ENCODE results near the gene EFCAB6.

GRCh38 chr22:43493297-43493696 lies 318.8 kb downstream of the EFCAB6 start:
- TF ChIP-seq CTCF (IDR thresholded peaks at IDR 0.05): no peak
- no peak for TF ChIP-seq ZNF396 (CRISPR knock-in tag; IDR thresholded peaks at IDR 0.05; ENCODE audit: borderline replicate concordance)
- no peak for TF ChIP-seq ATF2 (CRISPR knock-in tag; IDR thresholded peaks at IDR 0.05; ENCODE audit: borderline replicate concordance, low read depth)
- no peak for TF ChIP-seq TCF7 (CRISPR knock-in tag; IDR thresholded peaks at IDR 0.05; ENCODE audit: low read depth)
- no peak for TF ChIP-seq NR2C2 (CRISPR knock-in tag; IDR thresholded peaks at IDR 0.05)
- no peak for TF ChIP-seq FOXP4 (CRISPR knock-in tag; IDR thresholded peaks at IDR 0.05)
- no peak for TF ChIP-seq GRHL2 (CRISPR knock-in tag; IDR thresholded peaks at IDR 0.05; ENCODE audit: insufficient replicate concordance, severe bottlenecking)
